ENCODE measurements around the gene PAX3.

Gene PAX3

DNA sequence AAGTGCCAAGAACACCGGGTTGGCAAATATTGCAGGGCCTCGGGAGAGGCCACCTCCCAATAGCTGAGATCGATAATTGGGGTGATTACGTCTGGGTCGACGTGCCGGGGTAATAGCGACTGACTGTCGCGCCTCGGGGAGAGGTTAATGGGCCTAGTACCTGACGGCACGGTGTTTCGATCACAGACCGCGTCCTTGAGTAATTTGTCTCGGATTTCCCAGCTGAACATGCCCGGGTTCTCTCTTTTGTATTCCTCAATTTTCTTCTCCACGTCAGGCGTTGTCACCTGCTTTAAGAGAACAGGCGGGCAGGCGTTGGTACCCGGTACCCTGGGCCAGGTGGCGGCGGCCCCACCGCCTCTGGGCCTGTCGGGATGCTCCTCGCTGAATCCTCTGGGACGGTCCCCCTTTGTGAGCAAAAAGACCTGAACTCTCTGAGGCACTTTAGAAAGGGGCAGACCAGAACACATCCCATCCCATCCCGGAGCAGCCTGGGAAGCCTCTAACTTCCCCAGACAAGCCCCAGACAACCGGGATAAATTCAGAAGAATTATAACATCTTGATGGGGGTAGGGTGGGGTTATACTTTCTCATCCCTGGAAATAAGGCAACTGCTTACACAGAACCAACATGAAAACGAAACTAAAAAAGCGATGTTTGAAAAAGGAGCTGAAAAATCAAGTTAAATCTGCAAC is 3.3 kb downstream of the PAX3 start:
- no peak for DNase-seq

DNA sequence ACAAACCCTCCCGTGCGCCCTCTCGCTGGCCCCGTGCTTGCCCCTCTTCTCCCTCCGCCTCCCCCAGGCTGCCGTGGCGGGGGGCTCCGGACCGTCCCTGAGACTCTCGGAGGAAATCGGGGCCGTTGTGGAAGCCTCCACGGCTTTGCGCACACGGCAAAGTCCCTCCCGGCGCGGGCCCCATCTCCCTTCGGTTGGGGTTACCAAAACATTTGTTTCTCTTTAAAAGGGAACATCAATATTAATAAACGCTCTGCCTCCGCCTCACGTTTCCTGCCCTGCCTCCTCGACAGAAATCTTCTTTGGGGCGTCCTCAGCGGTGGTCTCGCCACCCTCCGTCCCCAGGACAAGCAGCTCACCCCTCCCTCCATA is 3.8 kb downstream of the PAX3 start:
- no peak for DNase-seq

DNA sequence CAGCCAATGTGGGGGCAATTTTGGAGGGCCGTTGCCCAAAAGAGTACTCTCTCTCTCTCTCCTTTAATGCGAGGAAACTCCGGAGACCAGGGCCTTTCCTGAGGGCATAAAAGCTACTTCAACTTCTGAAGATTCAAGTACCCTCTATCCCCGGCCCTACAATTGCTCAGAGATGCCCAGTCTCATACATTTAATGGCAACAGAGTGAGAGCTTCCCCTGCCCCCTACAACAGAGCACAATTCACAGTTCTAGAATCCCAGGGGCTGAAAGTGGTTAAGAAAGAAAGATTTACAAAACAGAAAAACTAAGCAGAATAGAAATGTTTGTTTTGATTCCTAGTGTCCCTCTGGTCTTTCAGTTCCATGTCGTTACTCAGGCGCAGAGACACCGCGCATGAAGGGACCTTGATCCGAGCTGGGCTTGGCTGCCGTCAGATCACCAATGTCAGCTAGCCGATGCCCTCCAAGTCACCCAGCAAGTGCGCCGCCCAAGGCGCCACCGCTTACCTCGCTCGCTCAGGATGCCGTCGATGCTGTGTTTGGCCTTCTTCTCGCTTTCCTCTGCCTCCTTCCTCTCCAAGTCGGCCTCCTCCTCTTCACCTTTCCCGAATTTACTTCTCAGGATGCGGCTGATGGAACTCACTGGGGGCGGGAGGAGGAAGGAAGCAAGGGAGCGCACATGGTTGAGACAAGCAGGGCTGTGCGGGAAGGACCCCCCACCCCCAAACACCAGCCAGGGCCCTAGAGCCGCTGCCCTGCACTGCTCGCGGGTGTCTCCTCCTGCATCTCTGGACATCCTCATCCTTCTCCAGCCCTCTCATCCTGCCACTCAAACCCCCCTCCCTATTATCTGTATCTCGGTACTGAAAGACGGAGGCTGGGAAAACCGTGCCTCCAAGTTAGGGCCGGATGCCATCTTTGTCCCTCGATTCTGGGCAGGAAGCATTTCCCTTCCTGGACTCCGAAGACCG is 4.9 kb downstream of the PAX3 start:
- DNase-seq, result no peak

DNA sequence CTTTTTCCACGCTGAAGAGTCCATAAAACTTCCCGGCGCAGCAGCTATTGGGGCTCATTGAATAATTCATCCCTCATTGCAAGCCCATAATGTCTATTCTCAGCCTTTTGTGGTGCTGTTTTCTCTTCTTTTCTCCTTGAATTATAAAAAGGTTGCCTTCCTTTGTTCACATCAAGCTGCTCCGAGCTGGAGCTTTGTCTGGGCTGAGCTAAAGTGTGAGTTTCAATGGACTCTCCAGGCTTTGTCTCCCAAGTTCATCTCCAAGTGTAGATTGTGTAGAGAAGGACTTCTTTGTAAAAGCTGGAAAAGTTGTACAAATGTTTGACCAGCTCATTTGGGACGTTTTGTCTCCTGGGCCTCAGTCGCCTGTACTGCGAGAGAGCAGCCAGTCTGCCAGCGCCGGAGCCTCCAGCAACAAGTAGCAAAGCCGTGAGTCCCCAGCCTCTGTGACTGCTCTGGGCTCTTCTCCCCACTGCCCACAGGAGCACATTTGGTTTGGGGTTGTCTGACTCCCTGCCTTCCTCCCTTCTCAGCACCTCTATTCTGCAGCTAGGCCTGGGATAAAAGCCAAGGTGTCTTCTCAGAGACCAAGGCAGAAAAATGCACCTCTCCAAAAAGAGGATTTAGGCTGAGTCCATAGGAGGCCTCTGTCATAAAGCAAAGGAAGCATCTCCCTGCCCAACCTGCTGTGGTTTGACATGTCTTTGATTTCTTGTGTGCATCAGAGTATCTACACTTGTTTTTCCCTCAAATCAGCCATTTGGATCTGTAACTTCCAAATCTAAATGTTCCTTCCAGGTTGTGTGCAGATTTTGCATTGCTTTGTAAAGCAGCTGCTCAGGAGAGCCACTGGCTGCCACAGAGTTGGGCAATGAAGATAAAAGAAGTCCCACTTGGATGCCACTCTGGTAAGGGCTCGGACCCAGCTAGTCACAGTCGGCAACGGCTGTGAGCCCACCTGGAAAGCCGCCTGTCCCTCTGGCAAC is 6.4 kb downstream of the PAX3 start:
- DNase-seq, result no peak

DNA sequence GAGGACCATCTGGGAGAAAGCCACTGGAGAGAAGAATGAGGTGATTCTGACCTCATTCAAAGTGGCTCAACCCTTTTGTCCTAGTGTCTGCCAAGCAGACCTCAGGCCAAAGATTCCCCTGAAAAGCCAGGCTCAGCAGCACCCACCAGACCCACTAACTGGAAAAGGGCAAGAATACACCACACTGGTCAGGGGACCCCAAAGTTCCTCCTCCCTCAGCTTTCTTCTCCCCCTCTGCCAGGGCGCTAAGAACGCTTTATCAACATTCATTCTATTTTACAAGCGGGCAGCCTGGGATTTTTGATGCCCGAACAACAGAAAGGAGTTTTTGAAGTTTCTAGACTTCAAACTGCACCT is 7.3 kb downstream of the PAX3 start:
- DNase-seq, result no peak

DNA sequence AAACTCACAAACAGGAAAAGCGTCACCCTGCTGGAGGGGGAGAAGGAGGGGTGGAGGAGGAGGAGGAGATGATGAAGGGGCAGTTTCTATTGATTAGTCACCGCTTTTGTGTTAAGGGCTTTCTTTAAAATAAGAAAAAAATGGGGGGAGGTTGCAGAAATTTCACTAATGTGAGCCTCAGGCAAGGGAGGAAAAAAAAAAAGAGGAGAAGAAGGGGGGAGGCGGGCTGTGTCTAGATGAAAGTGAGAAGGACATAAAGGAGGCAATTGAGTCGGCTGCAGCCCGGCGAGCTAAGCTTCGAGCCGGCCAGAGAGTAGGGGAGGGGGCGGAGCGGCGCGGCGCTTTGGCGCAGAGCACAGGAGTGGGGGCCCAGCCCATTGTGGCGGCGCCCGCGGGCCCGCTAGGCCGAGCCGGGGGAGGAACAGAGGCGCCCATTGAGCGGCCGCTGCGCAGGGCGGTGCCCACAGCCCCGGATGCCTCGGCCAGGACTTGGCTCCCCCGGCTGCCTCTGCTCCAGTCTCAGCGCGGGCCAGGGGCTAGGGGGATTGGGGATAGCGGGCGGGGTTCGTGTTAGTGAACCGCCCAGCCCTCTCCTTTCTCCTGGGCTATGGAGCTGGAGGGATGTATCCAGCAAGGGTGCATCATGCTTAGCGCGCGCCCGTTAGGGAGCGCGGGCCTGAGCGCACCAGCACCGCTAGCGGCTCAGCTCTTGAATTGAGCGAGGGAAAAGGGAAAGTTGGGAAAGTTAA is 7.9 kb downstream of the PAX3 start:
- DNase-seq, result peak; percentile 63

DNA sequence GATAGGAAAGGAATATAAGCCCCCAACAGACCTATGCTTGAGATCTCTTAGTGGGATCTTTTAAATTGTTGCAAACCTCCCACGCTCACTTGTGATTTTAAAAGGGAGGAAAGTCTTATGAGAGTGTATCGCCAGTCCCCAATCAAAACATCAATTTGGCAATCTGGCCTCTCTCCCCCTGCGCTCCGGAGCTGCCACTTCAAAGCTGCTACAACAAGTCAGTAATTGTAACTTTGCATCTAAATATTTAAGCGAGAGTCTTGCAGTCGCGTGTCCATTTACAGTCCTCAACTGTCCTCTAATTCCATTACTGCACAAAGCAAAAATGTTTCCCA is 8.4 kb downstream of the PAX3 start:
- no peak for DNase-seq

DNA sequence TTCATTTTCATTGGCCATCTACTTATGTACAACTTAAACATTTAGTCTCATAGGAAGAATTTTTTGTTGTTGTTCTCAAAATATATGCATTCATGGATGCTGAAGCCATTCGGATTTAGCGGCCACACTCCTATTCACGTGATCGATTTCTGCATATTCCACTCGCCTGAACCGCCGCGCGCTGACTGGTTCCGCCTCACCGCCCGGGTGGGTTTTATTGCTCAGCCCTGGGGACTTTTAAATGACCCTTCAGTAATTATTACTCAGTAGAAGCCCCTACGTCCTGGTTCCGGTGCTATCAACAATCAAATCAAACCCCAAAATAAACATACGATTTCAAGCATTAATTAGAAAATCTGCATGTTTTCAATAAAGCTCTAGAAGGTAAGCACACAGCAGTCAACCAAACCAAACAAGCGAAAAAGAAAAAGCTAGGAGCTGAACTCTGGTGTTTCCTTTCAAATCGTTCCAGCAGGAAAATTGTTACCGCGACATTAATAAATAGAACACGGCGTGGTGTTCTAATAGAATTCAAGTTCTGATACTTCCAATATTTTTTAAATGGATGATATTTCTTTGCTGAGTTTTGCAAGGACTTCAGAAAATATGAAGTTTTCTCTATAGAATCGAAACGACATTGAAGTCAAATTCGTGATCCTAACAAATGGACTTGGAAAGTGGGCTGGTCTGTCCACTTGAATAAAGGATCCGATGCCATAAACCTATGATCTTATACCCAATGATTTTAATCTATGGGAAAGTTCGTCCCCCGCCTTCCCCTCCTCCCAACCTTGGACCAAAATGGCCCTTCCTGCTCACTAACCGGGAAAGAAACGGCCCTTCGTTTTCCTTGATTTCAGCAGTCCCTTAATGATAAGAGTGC is 9.3 kb downstream of the PAX3 start:
- DNase-seq, result no peak

DNA sequence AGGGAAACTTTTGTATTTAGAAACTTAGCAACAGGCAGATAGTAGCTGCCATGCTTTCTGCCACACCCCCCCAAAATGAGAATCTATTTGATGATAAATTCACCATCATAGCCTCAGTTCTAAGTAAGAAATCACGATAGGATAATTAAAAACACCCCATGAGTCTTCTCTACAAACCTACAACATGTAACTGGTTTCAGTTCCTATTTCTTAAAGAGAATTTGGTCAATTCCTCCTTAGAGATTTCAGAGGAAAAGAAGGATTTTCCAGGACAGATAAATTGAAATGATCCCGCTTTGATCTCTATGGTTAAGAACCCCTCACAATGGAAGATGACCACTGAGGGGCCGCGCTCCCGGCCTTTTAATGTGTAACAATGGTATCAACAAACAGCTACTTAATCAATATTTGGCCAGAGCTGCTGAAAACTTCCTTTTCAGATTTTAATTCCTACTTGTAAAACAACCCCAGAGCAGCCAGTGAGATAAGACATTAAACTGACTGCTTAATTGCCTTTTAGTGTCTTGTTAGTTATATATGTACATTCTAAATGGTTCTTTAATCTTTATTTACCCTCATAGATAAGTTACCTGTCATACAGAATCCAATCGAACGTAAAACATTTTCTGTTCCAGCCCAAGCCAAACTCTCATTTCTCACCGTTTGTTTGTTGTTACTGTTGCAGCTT is 10.1 kb downstream of the PAX3 start:
- DNase-seq, result no peak

DNA sequence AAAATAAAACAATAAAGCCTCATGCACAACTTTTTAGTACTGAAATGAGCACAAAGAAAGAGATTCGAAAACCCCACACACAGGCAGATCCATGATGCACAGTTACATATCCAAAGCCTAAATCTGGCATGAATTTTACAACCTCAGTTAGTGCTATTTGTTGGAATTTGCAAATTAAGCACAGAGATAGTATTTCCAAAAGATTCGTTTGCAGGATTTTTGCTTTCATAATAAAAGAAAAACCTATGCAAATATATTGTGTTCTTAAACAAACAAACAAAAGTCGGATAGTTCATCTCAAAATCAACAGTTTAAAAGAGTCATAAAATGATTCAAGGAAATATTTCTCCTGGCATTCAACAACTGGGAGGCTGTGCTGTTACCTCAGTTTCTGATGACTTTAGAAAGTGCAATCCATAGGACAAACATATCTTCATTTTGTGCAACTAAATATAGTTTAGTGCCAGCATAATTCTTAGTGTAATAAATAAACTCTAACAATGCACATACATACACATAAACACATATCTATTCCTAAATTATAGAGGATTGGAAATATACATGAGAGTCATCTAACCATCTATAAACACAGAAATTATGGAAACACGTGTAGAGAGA is 10.8 kb downstream of the PAX3 start:
- no peak for DNase-seq

DNA sequence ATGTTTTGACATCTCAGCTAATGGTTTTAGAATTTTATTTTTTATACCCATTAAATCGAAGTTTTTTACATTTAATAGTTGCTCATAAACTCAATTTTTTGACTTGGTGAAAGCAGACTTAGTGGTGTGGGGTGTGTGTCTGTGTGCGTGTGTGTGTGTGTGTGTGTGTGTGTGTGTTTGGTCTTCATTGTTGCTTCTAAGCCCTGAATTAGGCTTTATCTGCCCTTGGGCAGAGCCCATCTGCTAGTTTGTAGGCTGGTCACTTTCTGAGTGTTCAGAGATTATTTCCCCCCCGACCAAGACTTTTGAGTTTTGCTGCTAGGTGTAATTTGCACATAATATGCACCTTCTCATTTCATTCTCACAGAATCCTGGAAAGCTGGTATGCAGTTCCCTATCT is 14.3 kb downstream of the PAX3 start:
- DNase-seq, result no peak

DNA sequence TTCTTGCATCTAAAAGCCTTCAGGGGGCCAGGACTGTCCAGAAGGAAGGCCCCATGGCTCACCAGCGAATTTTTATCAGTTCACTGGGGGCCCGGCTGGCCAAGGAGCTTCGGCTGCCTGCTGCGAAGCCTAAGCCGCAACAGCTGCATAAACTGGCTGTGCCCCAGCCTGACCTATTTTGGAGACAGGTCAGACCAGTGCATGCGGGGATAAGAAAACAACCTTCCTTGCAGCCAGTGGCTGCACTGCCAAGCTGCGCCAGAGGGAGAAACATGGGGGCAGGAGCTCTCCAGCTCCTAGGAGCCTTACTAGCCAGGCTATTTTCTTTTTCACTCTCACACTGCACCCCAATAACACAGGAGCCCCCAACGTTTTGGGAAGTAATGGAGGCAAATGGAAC is 15.2 kb downstream of the PAX3 start:
- no peak for DNase-seq

DNA sequence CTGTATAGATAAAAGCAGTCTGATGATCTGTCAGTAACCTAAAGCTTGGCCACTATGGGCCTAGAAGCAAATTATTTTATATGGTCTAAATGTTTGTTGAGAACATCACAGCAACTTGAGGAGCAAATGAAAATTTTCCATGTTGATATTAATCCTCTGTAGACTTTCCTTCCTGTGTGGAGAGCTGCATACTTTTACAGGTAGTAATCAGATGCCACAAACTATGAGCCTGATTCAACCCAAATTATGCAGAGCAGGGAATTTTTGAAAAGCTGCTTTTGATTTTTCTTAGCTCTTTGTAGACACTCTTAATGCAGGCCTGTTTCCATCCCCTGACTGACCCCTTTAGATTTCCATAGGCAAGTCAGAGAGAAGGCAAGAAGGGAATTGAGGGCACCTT is 17.3 kb downstream of the PAX3 start:
- DNase-seq, result peak; percentile 46

DNA sequence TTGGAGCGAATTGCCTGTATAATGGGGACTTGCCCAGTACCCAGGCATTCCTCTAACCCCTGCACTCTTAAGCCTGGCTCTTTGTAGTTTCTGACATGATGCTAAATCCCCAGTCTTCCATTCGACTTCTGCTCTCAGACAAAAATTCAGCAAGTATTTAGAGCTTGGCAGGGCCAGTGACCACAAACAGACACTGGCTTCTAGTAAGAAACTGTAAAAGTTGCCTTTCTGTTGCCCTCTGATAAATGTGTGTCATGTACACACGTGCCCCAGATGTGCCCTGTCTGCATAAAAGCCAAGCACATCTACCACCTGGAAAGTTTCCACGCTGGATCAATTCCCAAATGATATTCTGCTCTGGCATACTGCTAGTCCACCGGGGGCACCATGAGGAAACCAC is 18.0 kb downstream of the PAX3 start:
- no peak for DNase-seq

DNA sequence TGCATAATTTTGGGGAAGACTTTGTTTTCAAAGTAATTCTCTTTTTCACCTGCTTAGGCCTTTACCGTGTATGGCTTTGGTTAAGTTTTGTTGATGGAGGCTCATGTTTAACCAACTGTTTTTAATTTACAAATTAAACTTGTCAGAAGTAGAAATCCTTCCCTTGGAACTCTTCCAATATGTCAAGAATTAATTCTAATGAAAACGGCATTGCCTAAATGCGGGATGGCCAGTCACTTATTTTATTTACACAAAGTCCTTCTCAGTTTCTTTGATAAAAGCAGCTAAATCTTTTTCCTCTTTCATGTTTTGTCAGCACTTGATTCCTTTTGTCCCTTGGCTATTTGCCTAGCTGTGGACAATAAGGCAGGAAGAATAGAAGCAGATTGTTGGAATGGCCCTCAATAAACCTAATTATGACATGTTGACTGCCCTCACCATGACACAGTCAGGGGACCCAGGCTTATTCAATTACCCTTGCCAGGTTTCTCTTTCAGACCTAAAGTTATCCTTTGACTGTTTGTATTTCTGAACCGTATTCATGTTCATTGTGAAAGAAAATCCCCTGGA is 26.3 kb downstream of the PAX3 start:
- no peak for DNase-seq

DNA sequence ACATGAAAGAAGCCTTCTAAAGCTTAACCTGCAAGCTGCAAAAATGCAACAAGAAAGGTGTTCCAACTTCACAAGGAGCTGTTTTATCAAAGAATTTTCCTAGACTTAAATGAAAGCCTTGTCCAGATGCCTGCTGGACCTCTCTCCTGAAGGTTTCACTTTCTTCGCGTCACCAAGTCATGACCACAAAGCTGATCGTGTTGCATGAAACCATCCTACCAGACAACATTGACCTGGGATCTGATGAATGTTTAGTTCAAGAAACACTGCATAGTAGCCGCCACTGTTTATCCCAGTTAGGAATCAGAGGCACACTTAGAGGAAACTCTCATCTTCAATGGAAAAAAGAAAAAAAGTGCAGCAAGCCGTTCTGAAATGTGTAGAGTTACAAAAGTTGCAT is 26.9 kb downstream of the PAX3 start:
- no peak for DNase-seq

DNA sequence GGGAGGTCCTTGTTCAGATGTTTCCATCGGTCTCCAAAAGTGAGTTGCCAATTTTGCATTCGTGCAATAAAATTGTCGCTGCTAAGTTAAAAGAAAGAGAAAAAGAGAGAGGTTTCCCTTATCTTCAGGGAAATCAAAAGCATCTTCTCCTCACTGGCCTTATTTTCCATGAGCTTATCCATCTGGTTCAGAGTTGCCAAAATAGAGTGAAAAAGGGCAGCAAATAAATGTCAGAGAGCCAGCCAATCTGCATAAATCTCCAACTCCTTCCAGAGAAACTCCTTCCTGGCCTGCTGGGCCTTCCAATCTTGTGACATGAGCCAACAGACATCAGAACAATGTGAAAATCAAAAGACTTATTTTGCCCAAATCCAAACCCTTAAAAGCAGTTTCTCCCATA is 28.4 kb downstream of the PAX3 start:
- no peak for DNase-seq

DNA sequence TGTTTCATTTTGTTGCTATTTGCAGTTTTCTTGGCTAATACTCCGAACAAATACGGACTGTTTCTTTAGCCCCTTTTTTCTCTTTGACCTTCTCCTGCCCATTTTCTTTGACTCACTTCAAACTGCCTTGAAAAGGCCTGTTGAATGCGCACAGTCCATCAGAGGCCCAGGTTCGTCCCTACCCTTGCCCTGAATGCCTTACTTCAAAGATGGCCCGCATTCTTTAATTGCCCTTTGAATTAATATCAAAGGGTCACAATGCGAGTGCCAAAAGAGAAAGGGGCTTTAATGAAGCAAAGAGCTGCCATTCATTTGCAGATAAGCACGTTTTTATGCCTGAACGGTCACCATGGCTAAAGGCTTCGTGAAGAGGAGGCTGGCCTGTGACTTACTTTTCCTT is 29.7 kb downstream of the PAX3 start:
- DNase-seq, result no peak

DNA sequence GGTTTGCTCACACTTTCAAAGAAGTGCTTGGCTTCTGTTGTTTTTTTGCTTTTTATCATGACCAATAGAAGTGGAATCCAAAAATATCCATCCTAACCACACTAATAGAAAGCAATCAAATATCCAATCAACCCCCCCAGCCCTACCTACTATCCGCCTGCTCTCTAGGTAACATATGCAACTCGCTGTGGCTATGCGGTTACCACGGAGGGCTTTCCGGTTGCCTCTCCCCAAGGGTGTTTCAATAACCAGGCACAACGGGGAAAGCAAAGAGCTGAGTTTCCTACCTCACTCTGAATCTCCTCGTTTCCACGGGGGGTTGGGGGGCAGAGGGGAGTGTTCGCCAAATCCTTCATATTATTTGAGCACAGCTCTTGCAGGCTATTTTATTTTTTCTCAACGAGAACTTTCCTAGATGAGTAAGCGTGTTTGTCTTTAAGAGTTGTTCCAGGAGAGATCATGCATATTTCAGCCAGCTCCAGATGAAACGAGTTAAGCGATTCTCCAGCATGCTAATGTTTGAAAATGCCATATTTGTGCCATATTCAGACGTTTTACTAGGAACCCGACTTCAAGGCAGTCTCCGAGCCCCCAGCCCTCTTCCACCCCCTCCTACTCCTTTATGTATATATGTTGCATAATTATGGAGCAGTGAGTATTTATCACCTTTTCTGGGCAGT is 30.3 kb downstream of the PAX3 start:
- peak; percentile 42 for DNase-seq
